GM10266 (cell line): ENCODE data around the gene CPEB4.

Experiments used
- DNase-seq: peaks from one replicate; pipeline ENCODE4 v3.0.0; 2012; ENCODE audit errors: extremely low spot score
- TF ChIP-seq, protein P1 (sequence below): IDR thresholded peaks from 2 replicates; pipeline ENCODE4 v1.5.1; 2012; ENCODE audit warnings: mild to moderate bottlenecking, low read depth; ENCODE audit not compliant: control insufficient read depth, insufficient read depth; ENCODE audit errors: missing control alignments

Gene CPEB4

DNA sequence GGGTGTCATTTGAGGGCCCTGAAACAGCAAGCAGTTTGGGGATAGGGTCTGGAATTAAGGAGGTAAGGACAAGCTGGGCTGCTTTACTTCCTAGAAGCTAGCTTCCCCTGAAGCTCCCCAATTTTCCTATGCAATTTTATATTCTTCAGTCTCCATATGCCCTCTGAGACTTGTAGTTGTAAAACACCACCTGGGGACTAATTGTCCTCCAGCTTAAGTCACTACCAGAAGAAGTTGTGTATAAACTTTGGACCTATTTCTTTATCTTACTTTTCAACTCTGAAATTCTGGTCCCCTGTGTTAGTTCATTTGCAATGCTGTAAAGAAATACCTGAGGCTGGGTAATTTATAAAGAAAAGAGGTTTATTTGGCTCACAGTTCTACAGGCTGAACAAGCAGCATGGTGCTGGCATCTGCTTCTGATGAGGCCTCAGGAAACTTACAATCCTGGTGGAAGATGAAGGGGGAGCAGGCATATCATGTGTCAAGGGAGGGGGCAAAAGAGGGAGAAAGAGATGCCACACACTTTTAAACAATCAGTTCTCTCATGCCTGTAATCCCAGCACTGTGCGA lies 41.1 kb upstream of the CPEB4 start:
- no peak for DNase-seq
- TF ChIP-seq, protein P1, sequence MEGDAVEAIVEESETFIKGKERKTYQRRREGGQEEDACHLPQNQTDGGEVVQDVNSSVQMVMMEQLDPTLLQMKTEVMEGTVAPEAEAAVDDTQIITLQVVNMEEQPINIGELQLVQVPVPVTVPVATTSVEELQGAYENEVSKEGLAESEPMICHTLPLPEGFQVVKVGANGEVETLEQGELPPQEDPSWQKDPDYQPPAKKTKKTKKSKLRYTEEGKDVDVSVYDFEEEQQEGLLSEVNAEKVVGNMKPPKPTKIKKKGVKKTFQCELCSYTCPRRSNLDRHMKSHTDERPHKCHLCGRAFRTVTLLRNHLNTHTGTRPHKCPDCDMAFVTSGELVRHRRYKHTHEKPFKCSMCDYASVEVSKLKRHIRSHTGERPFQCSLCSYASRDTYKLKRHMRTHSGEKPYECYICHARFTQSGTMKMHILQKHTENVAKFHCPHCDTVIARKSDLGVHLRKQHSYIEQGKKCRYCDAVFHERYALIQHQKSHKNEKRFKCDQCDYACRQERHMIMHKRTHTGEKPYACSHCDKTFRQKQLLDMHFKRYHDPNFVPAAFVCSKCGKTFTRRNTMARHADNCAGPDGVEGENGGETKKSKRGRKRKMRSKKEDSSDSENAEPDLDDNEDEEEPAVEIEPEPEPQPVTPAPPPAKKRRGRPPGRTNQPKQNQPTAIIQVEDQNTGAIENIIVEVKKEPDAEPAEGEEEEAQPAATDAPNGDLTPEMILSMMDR, result no peak

DNA sequence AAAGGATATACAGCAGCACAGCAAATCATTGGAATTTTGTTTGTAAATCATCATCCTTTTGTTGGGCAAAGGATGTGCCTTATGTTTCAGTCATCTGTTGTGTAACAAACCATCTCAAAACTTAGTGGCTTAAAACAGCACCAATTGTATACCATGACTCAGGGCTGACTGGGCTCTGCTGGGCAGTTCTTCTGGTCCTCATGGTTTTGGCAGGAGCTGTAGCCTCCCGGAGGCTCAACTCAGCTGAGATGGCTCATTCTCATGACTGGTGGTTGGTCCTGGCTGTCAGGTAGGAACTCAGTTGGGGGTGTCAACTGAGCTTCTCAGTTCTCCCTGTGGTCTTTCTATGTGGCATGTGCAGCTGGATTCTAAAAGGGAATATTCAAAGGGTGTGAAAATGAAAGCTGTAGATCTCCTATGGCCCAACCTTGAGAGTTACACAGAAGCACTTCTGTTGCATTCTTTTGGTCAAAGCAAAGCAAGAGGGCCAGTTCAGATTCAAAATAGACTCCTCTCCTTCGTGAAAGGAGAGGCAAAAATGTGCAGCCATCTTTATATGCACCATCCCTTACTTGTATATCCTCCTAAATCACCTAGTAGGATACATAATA lies 39.1 kb upstream of the CPEB4 start:
- TF ChIP-seq, protein P1, result no peak

DNA sequence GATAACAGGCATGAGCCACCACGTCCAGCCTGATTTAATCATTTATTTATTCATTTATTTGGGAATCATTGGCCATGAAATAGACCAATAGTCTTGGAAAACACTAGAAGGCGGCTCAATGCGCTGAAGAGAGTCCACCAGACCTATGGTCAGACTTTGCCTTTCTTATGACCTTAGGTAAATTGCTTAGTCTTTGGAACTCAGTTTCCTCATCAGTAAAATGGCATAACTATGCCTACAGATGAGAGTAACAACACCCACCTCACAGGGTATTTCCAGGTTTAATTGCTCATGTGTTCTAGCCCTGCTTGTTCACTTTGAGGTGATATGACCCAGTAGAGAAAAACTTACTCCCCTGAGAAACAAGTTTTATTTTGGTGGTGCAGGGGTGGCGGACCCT lies 38.2 kb upstream of the CPEB4 start:
- DNase-seq, result no peak
- TF ChIP-seq, protein P1, result no peak

More for the DNA sequence above, 39.1 kb upstream of the CPEB4 start:
- DNase-seq, result no peak

DNA sequence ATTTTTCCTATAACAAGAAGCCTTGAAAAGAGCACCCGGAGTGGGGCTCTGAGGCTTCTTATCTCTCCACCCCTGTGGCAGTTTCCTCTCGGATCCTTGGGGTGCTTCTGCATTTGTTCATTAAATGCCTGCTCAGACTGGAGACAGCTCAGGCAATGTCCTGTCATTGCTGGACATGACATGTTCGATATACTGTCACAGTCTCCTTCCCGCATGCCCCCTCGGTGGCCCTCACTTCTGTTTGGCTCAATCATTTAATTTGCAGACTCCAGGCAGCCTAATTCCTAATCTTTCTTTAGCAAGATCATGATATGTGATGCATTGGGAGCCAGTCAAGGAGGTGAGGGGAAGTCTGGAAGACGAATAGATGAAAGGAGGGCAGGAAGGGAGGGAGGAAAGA lies 37.5 kb upstream of the CPEB4 start:
- DNase-seq, result no peak
- TF ChIP-seq, protein P1, result no peak

DNA sequence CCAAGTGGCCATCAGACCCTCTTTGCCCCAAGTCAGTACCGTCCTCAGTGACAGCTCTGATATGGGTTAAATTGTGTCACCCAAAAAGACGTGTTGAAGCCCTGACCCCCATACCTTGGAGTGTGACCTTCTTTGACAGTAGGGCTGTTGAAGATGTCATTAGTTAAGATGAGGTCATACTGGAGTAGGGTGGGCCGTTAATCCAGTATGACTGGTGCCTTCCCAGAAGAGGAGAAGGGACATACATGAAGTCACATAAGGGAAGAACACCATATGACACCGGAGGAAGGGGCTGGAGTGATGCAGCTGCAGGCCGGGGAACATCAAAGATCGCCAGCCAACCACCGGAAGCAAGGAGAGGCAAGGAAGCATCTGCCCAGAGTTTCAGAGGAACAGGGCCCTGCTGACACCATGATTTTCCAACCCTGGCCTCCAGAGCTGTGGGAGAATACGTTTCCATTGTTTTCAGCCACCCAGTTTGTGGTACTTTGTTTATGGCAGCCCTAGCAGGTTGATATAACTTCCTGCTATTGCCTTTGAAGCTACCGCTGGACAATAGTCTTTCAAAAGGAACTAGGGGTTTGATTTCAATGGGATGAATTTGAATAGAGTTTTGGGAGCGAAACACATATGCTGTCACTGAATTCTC lies 36.4 kb upstream of the CPEB4 start:
- no peak for DNase-seq
- TF ChIP-seq, protein P1, result no peak

DNA sequence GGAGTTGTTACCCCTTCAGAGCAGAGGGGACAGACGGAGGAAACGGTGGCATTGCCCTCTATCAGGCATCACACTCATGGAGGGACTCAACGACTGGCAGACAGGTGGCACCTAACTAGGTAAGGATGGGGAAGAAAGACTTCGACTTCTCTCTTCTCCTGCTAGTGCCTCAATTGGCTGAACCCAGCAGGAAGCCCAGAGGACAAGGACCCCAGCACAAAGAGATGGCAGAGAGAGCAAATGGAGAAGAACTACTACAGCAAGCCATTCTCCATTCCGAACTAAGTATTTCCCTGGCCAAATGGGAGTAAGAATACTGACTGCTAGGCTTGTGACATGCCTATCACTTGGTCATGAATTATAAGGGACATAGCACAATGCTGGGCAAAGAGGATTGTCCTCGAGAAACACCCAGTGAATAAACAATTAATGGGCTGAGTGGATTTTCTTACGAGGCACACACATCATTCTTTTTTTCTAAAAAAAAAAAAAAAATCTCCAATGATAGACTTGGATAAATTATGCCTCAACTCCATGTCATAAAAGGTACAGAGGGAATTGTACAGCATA lies 35.3 kb upstream of the CPEB4 start:
- DNase-seq, result no peak
- TF ChIP-seq, protein P1, result no peak
